HL-60 (cell line): ENCODE data around the gene ADGRE2.
"Not testable (repeated sequence)": the region's sequence is repeated elsewhere in the genome, so short reads cannot be mapped to it uniquely, and the experiment has no call there.

Source experiments
- DNase-seq, 2 experiments: peaks; one replicate each; pipeline ENCODE4 v3.0.0-alpha.2; 2010 to 2020; ENCODE audit warnings: low read depth in 1 of 2, low spot score in 1 of 2
- H3K27ac ChIP-seq: fragments of 250-450 bp; sonication (Bioruptor Pico); replicated peaks from 2 replicates; pipeline ENCODE4 v1.5.1; 2020; ENCODE audit warnings: mild to moderate bottlenecking, moderate library complexity
- H3K27me3 ChIP-seq: fragments of 250-450 bp; sonication (Bioruptor Pico); 2 replicates; pipeline ENCODE4 v1.5.1; 2021; ENCODE audit warnings: mild to moderate bottlenecking, moderate library complexity; ENCODE audit not compliant: insufficient read depth, poor library complexity, severe bottlenecking
- H3K4me3 ChIP-seq: replicated peaks from 2 replicates; pipeline ENCODE4 v1.5.1; 2011; ENCODE audit warnings: mild to moderate bottlenecking, control low read depth, low read length; ENCODE audit not compliant: insufficient read depth
- GABPA ChIP-seq: IDR thresholded peaks from 2 replicates; pipeline ENCODE4 v1.6.1; 2012; ENCODE audit warnings: low read depth
- POLR2AphosphoS5 ChIP-seq: IDR thresholded peaks from 2 replicates; pipeline ENCODE4 v1.6.1; 2012; ENCODE audit warnings: low read depth
- SPI1 ChIP-seq: IDR thresholded peaks from 2 replicates; pipeline ENCODE4 v1.6.1; 2012; ENCODE audit warnings: low read depth, mild to moderate bottlenecking, borderline replicate concordance
- TF ChIP-seq, protein P1 (sequence below): IDR thresholded peaks from 2 replicates; pipeline ENCODE4 v1.6.1; 2012; ENCODE audit warnings: low read depth; ENCODE audit not compliant: insufficient replicate concordance
- TF ChIP-seq, protein P2 (sequence below): IDR thresholded peaks from one replicate; pipeline ENCODE4 v1.5.1; 2011; ENCODE audit warnings: low read length, control low read depth, inconsistent platforms; ENCODE audit not compliant: insufficient read depth

ADGRE2 gene

DNA sequence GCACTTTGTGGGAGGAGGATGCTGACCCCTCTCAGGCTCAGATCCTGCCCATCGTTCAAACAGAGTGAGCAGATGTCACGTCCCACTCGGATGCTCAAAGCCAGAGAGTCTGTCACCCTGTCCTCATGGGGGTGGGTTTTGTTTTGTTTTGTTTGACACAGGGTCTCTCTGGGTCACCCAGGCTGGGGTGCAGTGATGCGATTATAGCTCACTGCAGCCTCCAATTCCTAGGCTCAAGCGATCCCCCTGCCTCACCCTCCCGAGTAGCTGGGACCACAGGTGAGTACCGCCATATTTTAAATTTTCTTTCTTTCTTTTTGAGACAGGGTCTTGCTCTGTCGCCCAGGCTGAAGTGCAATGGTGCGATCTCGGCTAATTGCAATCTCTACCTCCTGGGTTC lies 4.0 kb downstream of the ADGRE2 start:
- Histone ChIP-seq H3K27ac (no peak overlapping the region), H3K27me3 (no peaks in the 10 kb centered on the region), H3K4me3 (no peak overlapping the region)
- no peak for TF ChIP-seq SPI1
- TF ChIP-seq, protein P1, sequence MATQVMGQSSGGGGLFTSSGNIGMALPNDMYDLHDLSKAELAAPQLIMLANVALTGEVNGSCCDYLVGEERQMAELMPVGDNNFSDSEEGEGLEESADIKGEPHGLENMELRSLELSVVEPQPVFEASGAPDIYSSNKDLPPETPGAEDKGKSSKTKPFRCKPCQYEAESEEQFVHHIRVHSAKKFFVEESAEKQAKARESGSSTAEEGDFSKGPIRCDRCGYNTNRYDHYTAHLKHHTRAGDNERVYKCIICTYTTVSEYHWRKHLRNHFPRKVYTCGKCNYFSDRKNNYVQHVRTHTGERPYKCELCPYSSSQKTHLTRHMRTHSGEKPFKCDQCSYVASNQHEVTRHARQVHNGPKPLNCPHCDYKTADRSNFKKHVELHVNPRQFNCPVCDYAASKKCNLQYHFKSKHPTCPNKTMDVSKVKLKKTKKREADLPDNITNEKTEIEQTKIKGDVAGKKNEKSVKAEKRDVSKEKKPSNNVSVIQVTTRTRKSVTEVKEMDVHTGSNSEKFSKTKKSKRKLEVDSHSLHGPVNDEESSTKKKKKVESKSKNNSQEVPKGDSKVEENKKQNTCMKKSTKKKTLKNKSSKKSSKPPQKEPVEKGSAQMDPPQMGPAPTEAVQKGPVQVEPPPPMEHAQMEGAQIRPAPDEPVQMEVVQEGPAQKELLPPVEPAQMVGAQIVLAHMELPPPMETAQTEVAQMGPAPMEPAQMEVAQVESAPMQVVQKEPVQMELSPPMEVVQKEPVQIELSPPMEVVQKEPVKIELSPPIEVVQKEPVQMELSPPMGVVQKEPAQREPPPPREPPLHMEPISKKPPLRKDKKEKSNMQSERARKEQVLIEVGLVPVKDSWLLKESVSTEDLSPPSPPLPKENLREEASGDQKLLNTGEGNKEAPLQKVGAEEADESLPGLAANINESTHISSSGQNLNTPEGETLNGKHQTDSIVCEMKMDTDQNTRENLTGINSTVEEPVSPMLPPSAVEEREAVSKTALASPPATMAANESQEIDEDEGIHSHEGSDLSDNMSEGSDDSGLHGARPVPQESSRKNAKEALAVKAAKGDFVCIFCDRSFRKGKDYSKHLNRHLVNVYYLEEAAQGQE, result no peak
- TF ChIP-seq GABPA, result no peak
- TF ChIP-seq, protein P2, sequence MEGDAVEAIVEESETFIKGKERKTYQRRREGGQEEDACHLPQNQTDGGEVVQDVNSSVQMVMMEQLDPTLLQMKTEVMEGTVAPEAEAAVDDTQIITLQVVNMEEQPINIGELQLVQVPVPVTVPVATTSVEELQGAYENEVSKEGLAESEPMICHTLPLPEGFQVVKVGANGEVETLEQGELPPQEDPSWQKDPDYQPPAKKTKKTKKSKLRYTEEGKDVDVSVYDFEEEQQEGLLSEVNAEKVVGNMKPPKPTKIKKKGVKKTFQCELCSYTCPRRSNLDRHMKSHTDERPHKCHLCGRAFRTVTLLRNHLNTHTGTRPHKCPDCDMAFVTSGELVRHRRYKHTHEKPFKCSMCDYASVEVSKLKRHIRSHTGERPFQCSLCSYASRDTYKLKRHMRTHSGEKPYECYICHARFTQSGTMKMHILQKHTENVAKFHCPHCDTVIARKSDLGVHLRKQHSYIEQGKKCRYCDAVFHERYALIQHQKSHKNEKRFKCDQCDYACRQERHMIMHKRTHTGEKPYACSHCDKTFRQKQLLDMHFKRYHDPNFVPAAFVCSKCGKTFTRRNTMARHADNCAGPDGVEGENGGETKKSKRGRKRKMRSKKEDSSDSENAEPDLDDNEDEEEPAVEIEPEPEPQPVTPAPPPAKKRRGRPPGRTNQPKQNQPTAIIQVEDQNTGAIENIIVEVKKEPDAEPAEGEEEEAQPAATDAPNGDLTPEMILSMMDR, result no peak
- no peak for TF ChIP-seq POLR2AphosphoS5
- no peak for DNase-seq

- not testable (repeated sequence) for H3K27me3 ChIP-seq, H3K4me3 ChIP-seq, DNase-seq, H3K27ac ChIP-seq
Measured at GRCh38 chr19:14773722-14774121, 4.6 kb downstream of the ADGRE2 start.

GRCh38 chr19:14772995-14773394 lies 5.4 kb downstream of the ADGRE2 start:
- TF ChIP-seq GABPA (no peak), POLR2AphosphoS5 (no peak), SPI1 (no peak)
- TF ChIP-seq, protein P2, result no peak
- TF ChIP-seq, protein P1, result no peak
- Histone ChIP-seq H3K4me3 (no peak overlapping the region), H3K27me3 (no peaks in the 10 kb centered on the region), H3K27ac (no peak overlapping the region)
- DNase-seq, result no peak

DNA sequence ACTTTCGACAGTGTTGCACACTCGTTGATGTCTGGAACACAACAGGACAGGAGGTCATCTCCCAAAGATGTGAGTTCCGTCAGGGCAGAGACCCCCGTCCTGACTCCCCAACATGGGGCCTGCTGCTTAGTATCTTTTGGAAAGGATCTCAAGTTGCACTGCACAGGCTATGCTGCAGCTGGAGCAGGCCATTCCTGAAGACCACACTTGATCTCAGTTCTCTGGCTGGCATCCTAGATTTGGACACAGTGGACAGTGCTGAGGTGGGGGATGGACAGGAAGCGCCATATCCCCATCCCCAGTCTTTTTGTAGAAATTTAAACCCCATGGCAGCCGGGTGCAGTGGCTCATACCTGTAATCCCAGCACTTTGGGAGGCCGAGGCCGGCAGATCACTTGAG lies 5.9 kb downstream of the ADGRE2 start:
- no peak for TF ChIP-seq GABPA
- TF ChIP-seq, protein P2, result no peak
- no peak for TF ChIP-seq POLR2AphosphoS5
- TF ChIP-seq, protein P1, result no peak
- no peak for TF ChIP-seq SPI1
- no peaks in the 10 kb centered on the region for H3K27me3 ChIP-seq
- DNase-seq, result no peak
- H3K27ac ChIP-seq, result no peak overlapping the region
- H3K4me3 ChIP-seq, result no peak overlapping the region
